Putamen (tissue), 1 donor: ENCODE results near the gene GLP1R.

Experiments used
- DNase-seq: peaks from one replicate; pipeline ENCODE4 v3.0.0-alpha.2; 2016; ENCODE audit warnings: low spot score

Gene GLP1R

GRCh38 chr6:39086294-39086693 lies 37.7 kb downstream of the GLP1R start:
- DNase-seq: no peak

- no peak for DNase-seq
Observed at GRCh38 chr6:39086711-39087110, 38.1 kb downstream of the GLP1R start.

- no peak for DNase-seq
Observed at GRCh38 chr6:39087197-39087596, 38.6 kb downstream of the GLP1R start.

GRCh38 chr6:39088331-39088730 lies 39.8 kb downstream of the GLP1R start:
- DNase-seq: no peak

GRCh38 chr6:39090036-39090435 lies 41.5 kb downstream of the GLP1R start:
- DNase-seq: no peak

- no peak for DNase-seq
Observed at GRCh38 chr6:39091220-39091619, 42.6 kb downstream of the GLP1R start.

- DNase-seq: no peak
Observed at GRCh38 chr6:39092124-39092523, 43.5 kb downstream of the GLP1R start.

GRCh38 chr6:39093149-39093708 lies 44.6 kb downstream of the GLP1R start:
- DNase-seq: no peak

- DNase-seq: no peak
Observed at GRCh38 chr6:39095578-39095977, 47.0 kb downstream of the GLP1R start.

- no peak for DNase-seq
Observed at GRCh38 chr6:39100358-39100757, 51.8 kb downstream of the GLP1R start.

- DNase-seq: no peak
Observed at GRCh38 chr6:39102071-39102820, 53.7 kb downstream of the GLP1R start.

- DNase-seq: no peak
Observed at GRCh38 chr6:39102821-39103136, 54.2 kb downstream of the GLP1R start.

GRCh38 chr6:39104528-39104927 lies 55.9 kb downstream of the GLP1R start:
- no peak for DNase-seq

GRCh38 chr6:39107034-39107433 lies 58.5 kb downstream of the GLP1R start:
- no peak for DNase-seq

GRCh38 chr6:39107641-39108040 lies 59.1 kb downstream of the GLP1R start:
- DNase-seq: no peak

- no peak for DNase-seq
Observed at GRCh38 chr6:39108041-39108839, 59.7 kb downstream of the GLP1R start.

GRCh38 chr6:39111280-39111679 lies 62.7 kb downstream of the GLP1R start:
- DNase-seq: no peak

- DNase-seq: no peak
Observed at GRCh38 chr6:39113788-39114187, 65.2 kb downstream of the GLP1R start.

GRCh38 chr6:39114388-39114703 lies 65.8 kb downstream of the GLP1R start:
- DNase-seq: peak; percentile 33

GRCh38 chr6:39114704-39115599 lies 66.4 kb downstream of the GLP1R start, which contains the start of gene SAYSD1:
Gene SAYSD1 (minus strand): TSS chr6:39115186. CDS start chr6:39115089, 97 bp downstream.
- DNase-seq: peak; percentile 91

- no peak for DNase-seq
Observed at GRCh38 chr6:39118921-39119320, 70.3 kb downstream of the GLP1R start.

- no peak for DNase-seq
Observed at GRCh38 chr6:39124114-39124513, 75.5 kb downstream of the GLP1R start.
